GM12874 (cell line): Measurements from ENCODE around the gene RIMBP2.

ENCODE experiments used
- TF ChIP-seq, protein P1 (sequence below): IDR thresholded peaks from 2 replicates; pipeline ENCODE4 v1.5.1; 2011; ENCODE audit warnings: low read depth, mild to moderate bottlenecking, control low read depth, low read length, moderate library complexity; ENCODE audit not compliant: insufficient read depth

RIMBP2 gene

GRCh38 chr12:130356222-130356621 lies 359.9 kb downstream of the RIMBP2 start:
- TF ChIP-seq, protein P1, sequence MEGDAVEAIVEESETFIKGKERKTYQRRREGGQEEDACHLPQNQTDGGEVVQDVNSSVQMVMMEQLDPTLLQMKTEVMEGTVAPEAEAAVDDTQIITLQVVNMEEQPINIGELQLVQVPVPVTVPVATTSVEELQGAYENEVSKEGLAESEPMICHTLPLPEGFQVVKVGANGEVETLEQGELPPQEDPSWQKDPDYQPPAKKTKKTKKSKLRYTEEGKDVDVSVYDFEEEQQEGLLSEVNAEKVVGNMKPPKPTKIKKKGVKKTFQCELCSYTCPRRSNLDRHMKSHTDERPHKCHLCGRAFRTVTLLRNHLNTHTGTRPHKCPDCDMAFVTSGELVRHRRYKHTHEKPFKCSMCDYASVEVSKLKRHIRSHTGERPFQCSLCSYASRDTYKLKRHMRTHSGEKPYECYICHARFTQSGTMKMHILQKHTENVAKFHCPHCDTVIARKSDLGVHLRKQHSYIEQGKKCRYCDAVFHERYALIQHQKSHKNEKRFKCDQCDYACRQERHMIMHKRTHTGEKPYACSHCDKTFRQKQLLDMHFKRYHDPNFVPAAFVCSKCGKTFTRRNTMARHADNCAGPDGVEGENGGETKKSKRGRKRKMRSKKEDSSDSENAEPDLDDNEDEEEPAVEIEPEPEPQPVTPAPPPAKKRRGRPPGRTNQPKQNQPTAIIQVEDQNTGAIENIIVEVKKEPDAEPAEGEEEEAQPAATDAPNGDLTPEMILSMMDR, result no peak

DNA sequence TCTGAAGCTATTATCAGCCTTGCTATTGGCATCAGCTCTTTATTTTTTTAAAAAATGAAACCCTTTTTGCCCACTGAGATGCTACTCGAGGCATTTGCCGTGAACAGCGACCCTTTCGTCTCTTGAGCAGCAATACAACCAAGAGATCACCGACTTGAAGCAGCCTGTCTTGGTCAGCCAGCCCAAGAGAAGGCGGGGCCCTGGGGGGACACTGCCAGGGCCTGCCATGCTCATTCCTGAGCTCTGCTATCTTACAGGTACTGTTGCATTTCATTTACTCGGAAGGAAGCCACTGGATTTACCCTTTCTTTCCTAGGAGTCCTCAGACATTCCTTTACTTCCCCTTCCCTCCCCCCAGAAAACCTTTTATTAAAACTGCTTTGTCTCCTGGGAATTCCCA lies 361.7 kb downstream of the RIMBP2 start:
- TF ChIP-seq, protein P1, result no peak

GRCh38 chr12:130353081-130353480 lies 363.0 kb downstream of the RIMBP2 start:
- TF ChIP-seq, protein P1, result no peak

GRCh38 chr12:130351326-130351725 lies 364.8 kb downstream of the RIMBP2 start:
- TF ChIP-seq, protein P1, result no peak

GRCh38 chr12:130350715-130351114 lies 365.4 kb downstream of the RIMBP2 start:
- TF ChIP-seq, protein P1, result no peak

GRCh38 chr12:130347588-130347987 lies 368.5 kb downstream of the RIMBP2 start:
- TF ChIP-seq, protein P1, result no peak
